Stimulated activated naive B cell treated with anti-CD40 and anti-IgM and Interleukin-4, amounts not matched to agents 10 μg/mL and 1 μg/mL and 100 μg/mL, for 72 hours (primary cell): Measurements from ENCODE around the gene CCDC171.
"Not testable (repeated sequence)": the region's sequence is repeated elsewhere in the genome, so short reads cannot be mapped to it uniquely, and the experiment has no call there.

Experiments used
- ATAC-seq, 2 donors: fragments of 150-1000 bp; cut with Tn5 transposase; replicated peaks; 2 replicates each; pipeline ENCODE4 v1.10.0; 2021; ENCODE audit warnings: moderate library complexity in 1 of 2
- DNase-seq: peaks from one replicate; pipeline ENCODE4 v3.0.0; 2021
- H3K27ac Mint-ChIP-seq: one replicate; pipeline ENCODE4 v1.8.0; 2022; ENCODE audit warnings: mild to moderate bottlenecking, mixed read lengths
- H3K27me3 Mint-ChIP-seq, 2 donors: one replicate each; pipeline ENCODE4 v1.8.0; 2022; ENCODE audit warnings: mixed read lengths in 2 of 2
- H3K36me3 Mint-ChIP-seq, 2 donors: one replicate each; pipeline ENCODE4 v1.8.0; 2022; ENCODE audit warnings: mixed read lengths in 2 of 2, mild to moderate bottlenecking in 1 of 2
- H3K4me1 Mint-ChIP-seq, 2 donors: one replicate each; pipeline ENCODE4 v1.8.0; 2022; ENCODE audit warnings: mixed read lengths in 2 of 2, mild to moderate bottlenecking in 1 of 2
- H3K4me3 Mint-ChIP-seq, 2 donors: one replicate each; pipeline ENCODE4 v1.8.0; 2022; ENCODE audit warnings: mild to moderate bottlenecking in 2 of 2, mixed read lengths in 2 of 2, moderate library complexity in 1 of 2
- H3K9me3 Mint-ChIP-seq, 2 donors: one replicate each; pipeline ENCODE4 v1.8.0; 2022; ENCODE audit warnings: mixed read lengths in 2 of 2, mild to moderate bottlenecking in 1 of 2

The CCDC171 gene

DNA sequence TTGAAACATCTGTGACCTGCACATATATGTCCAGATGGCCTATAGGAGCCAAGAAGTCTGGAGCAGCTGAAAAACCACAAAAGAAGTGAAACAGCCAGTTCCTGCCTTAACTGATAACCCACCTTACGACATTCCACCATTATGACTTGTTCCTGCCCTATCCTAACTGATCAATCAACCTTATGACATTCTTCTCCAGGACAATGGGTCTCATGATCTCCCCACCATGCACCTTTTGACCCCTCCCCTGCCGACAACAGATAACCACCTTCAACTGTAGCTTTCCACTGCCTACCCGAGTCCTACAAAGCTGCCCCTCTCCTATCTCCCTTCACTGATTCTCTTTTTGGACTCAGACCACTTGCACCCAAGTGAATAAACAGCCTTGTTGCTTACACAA is 233.8 kb downstream of the CCDC171 start:
- no peak overlapping the region for H3K27ac Mint-ChIP-seq
- H3K9me3 Mint-ChIP-seq: peaks cover 0 to 2% of the 10 kb centered on the region in 2 donors
- no peaks in the 10 kb centered on the region for H3K27me3 Mint-ChIP-seq
- H3K4me1 Mint-ChIP-seq: no peaks in the 10 kb centered on the region
- peaks cover 6 to 8% of the 10 kb centered on the region in 2 donors for H3K36me3 Mint-ChIP-seq
- DNase-seq: no peak
- H3K4me3 Mint-ChIP-seq: no peak overlapping the region
- no peak for ATAC-seq

DNA sequence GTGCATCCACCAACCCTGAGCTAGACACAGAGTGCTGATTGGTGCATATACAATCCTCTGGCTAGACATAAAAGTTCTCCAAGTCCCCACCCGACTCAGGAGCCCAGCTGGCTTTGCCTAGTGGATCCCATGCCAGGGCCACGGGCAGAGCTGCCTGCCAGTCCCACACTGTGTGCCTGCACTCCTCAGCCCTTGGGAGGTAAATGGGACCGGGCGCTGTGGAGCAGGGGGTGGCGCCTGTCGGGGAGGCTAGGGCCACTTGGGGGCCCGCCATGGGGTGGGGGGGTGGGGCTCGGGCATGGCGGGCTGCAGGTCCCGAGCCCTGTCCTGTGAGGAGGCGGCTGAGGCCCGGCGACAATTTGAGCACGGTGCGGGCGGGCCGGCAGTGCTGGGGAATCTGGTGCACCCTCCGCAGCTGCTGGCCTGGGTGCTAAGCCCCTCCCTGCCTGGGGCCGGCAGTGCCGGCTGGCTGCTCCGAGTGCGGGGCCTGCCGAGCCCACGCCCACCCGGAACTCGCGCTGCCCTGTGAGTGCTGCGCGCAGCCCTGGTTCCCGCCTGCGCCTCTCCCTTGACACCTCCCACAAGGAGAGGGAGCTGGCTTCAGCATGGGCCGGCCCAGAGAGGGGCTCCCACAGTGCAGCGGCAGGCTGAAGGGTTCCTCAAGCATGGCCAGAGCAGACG is 257.5 kb downstream of the CCDC171 start:
- DNase-seq, H3K27me3 Mint-ChIP-seq, ATAC-seq, H3K27ac Mint-ChIP-seq, H3K4me3 Mint-ChIP-seq, H3K4me1 Mint-ChIP-seq, H3K36me3 Mint-ChIP-seq: not testable (repeated sequence)
- H3K9me3 Mint-ChIP-seq: peaks cover 11 to 12% of the 10 kb centered on the region in 2 donors

DNA sequence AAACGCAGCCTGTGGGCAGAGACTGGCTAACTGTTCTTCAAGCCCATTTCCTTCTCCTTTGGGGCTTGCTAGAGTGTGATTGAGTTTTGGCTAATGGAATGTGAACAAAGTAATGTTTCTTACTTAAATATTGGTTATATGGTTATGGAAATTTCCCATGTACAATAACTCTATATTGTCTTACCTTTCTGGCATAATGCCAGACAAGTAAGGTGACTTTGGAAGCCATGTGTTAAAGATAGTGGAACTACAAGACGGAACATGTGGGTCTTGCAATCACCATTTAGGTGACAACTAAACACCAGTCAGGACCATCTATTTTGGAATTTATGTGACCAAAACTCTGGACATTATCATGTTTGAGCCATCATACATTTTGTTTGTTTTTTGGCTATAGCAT is 260.2 kb downstream of the CCDC171 start:
- DNase-seq (no peak), ATAC-seq (no peak)
- Mint-ChIP-seq H3K36me3 (no peaks in the 10 kb centered on the region), H3K4me1 (peaks cover 4 to 8% of the 10 kb centered on the region in 2 donors), H3K9me3 (no peaks in the 10 kb centered on the region), H3K27ac (no peak overlapping the region), H3K27me3 (no peaks in the 10 kb centered on the region), H3K4me3 (no peak overlapping the region)

DNA sequence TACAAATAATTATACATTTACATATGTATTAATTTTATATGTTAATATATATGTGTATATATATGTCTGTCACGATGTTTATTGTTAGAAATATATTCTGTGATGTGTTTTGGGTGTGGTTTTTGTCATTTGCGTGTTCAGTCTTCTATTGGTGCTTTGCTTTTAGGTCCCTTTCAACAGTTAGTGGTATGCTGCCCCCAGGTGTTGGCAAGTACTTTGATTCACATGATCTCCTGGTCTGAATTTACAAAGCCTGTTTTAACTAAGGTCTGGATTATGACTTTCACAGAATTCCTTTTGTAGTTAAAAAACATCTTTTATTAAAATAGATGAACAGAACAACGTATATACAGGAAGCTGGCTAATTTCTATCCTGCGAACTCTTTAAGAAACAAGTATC is 271.5 kb downstream of the CCDC171 start:
- peaks cover 3 to 4% of the 10 kb centered on the region in 2 donors for H3K9me3 Mint-ChIP-seq
- no peaks in the 10 kb centered on the region for H3K36me3 Mint-ChIP-seq
- ATAC-seq (no peak), DNase-seq (no peak)
- no peak overlapping the region for H3K27ac Mint-ChIP-seq
- H3K27me3 Mint-ChIP-seq: no peaks in the 10 kb centered on the region
- no peak overlapping the region for H3K4me3 Mint-ChIP-seq
- H3K4me1 Mint-ChIP-seq: no peaks in the 10 kb centered on the region

DNA sequence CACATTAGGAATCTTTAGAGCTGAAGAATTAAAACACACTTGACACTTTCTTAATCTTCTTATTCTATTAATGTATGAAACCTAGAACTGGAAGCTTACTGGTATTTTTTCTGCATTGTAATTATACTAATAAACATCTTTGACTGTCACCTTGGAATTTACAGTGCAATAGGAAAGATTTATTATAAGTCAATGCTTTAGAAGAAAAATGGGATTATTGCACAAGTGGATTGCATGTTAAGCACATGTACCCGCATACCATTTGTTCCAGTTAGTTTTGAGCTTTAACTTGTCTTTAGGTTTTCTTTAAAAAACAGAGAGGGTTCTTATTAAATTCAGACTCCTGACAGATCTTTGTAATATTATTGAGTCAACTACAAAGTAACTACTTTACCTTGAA is 278.5 kb downstream of the CCDC171 start:
- Mint-ChIP-seq H3K27ac (no peak overlapping the region), H3K36me3 (no peaks in the 10 kb centered on the region)
- no peak for DNase-seq

DNA sequence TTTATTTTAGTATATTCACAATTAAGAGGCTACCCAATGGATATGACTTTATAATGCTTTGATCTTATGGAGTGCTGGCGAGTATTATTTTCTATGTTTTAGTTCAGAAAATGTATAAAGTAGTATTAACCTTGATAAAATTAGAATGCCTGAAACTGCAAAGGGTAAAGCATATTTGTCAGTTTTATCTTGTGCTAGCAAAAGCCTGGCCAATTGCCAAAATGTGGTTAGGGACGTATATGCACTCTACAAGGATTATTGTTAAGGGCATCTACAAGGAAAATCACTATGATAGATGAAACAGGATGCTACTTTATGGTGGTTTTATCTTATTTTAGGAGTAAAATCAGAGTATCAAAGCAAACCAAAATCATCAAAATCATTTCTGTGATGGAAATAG is 281.7 kb downstream of the CCDC171 start:
- Mint-ChIP-seq H3K9me3 (no peaks in the 10 kb centered on the region), H3K4me3 (no peak overlapping the region), H3K4me1 (no peaks in the 10 kb centered on the region), H3K36me3 (no peaks in the 10 kb centered on the region), H3K27me3 (no peaks in the 10 kb centered on the region), H3K27ac (no peak overlapping the region)
- DNase-seq (no peak), ATAC-seq (no peak)

More for the DNA sequence above, 278.5 kb downstream of the CCDC171 start:
- no peak for ATAC-seq
- Mint-ChIP-seq H3K27me3 (no peaks in the 10 kb centered on the region), H3K4me3 (no peak overlapping the region), H3K9me3 (no peaks in the 10 kb centered on the region), H3K4me1 (no peaks in the 10 kb centered on the region)

DNA sequence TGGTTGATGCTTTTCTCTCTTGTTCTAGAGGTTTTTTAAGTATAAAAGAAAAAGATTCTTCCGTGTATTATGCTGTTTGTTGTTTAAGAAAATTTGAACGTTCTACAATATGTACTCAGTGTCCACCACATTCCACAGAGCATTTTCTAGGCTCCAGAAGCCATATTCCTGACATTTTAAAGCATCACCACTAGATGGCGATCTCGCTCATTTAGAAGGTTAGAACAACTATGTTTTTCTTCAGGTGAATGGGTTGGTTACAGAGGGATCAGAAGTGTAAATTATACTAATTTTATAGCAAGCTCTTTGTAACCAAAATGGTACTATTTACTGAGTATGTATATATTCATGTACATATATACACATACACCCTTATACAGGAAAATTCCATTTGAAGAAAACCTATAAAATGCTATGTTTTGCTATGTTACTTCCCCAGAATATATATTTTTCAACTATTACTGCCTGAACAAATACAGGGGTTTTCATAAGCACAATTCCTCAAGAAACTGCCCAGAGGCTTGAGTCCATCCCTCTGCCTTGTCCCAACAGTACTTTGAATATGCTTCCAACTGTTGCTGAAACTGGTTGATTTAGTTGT is 284.3 kb downstream of the CCDC171 start:
- DNase-seq (no peak), ATAC-seq (peak; percentile 31 to 60)
- H3K36me3 Mint-ChIP-seq: no peaks in the 10 kb centered on the region
- no peaks in the 10 kb centered on the region for H3K4me1 Mint-ChIP-seq
- no peak overlapping the region for H3K4me3 Mint-ChIP-seq
- no peaks in the 10 kb centered on the region for H3K27me3 Mint-ChIP-seq
- no peak overlapping the region for H3K27ac Mint-ChIP-seq
- no peaks in the 10 kb centered on the region for H3K9me3 Mint-ChIP-seq

- Mint-ChIP-seq H3K4me1 (no peaks in the 10 kb centered on the region), H3K9me3 (no peaks in the 10 kb centered on the region), H3K27me3 (no peaks in the 10 kb centered on the region), H3K36me3 (no peaks in the 10 kb centered on the region), H3K4me3 (no peak overlapping the region), H3K27ac (no peak overlapping the region)
- ATAC-seq (no peak), DNase-seq (no peak)
These were observed 289.2 kb downstream of the CCDC171 start for GRCh38 chr9:15842051-15842450.

DNA sequence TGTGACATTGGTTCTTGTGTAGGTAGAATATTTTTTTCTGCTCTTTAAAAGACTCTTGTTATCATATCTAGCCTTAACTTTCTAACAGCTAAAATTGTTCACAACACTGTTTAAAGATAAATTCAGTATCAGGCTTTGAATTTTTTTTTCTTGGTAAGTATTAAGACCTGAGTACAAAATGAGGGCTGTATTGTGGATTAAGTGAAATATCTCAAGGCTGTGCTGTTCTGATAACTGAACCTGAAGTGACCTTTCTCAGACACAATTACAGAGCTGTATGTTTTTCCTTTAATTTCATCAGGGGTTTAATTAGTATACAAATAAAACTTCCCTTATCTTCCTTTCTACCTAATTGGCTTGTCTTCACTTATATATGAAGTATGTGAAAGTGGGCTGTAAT is 290.5 kb downstream of the CCDC171 start:
- no peaks in the 10 kb centered on the region for H3K9me3 Mint-ChIP-seq
- ATAC-seq (no peak), DNase-seq (no peak)
- H3K4me1 Mint-ChIP-seq: no peaks in the 10 kb centered on the region
- no peak overlapping the region for H3K4me3 Mint-ChIP-seq
- no peaks in the 10 kb centered on the region for H3K36me3 Mint-ChIP-seq
- no peak overlapping the region for H3K27ac Mint-ChIP-seq
- no peaks in the 10 kb centered on the region for H3K27me3 Mint-ChIP-seq

DNA sequence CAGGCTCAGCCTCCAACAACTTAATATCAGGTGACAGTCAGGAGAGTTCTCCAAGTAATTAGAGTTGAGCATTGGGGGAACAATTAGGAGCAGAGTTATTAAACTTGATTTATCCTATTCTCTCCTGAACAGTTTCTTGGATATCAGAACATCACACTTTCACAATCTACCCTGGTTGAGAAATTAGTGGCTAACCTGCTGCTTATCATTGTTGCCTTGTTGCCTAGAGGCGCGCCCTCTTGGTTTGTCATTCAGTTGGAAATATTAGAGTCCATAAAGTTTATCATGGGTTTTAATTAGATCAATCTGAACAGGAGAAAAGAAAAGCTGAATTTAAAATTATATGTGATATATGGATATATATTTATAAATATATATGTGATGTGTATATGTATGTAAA is 291.1 kb downstream of the CCDC171 start:
- Mint-ChIP-seq H3K4me3 (no peak overlapping the region), H3K9me3 (no peaks in the 10 kb centered on the region), H3K36me3 (no peaks in the 10 kb centered on the region), H3K4me1 (no peaks in the 10 kb centered on the region), H3K27me3 (no peaks in the 10 kb centered on the region), H3K27ac (no peak overlapping the region)
- DNase-seq (no peak), ATAC-seq (no peak)

DNA sequence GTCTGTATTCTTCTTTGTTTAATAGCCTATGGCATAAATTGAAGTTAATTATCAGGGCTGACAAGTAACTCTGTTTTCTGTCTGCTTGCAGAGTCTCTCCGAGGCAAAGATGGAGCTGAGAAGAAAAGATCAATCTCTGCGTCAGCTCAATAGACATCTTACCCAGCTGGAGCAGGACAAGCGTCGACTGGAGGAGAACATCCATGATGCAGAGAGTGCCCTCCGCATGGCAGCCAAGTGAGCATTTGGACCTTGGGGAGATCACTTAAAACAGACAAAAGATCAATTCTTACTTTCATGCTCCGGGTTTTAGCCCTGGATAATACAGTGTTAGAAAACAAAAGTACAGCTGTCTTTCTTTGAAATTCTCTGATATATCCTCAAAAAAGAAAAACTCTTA is 293.8 kb downstream of the CCDC171 start:
- no peak for DNase-seq
- Mint-ChIP-seq H3K4me3 (no peak overlapping the region), H3K27me3 (no peaks in the 10 kb centered on the region), H3K27ac (no peak overlapping the region), H3K9me3 (no peaks in the 10 kb centered on the region), H3K36me3 (no peaks in the 10 kb centered on the region), H3K4me1 (no peaks in the 10 kb centered on the region)
- no peak for ATAC-seq

DNA sequence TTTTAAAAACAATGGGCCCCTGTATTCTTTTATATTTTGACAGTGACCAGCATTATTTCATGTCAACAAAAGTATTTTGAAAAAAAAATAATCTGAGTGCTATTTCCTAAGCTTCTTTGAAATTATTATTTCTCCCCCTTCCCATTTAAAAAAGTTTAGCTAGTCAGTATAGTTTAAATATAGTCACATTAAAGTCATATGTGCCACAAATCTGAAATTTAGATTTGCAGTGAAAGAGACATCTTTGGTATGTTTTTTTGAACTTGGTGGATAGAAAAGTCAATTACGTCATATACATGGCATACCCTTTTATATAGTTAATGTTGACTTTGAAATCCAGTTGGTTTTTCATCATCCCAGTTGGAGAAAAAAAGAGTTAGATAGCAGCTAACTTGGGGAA is 297.0 kb downstream of the CCDC171 start:
- ATAC-seq: no peak
- peaks cover 0 to 5% of the 10 kb centered on the region in 2 donors for H3K4me1 Mint-ChIP-seq
- no peak for DNase-seq
- no peaks in the 10 kb centered on the region for H3K27me3 Mint-ChIP-seq
- H3K27ac Mint-ChIP-seq: no peak overlapping the region
- no peaks in the 10 kb centered on the region for H3K36me3 Mint-ChIP-seq
- H3K9me3 Mint-ChIP-seq: no peaks in the 10 kb centered on the region
- no peak overlapping the region for H3K4me3 Mint-ChIP-seq

DNA sequence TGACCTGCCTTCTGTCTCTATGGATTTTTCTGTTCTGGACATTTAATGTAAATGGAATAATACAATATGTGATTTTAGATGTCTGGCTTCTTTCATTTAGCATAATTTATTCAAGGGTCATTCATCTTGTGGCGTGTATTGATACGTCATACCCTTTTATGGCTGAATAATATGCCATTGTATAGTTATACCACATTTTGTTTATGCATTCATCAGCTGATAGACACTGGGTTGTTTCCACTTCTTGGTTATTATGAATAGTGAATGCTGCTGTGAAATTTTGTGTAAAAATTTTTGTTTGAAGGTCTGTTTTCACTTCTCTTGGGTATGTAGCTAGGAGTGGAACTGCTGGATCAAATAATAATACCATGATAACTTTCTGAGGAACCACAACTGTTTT is 298.9 kb downstream of the CCDC171 start:
- Mint-ChIP-seq H3K4me1 (peaks cover 0 to 5% of the 10 kb centered on the region in 2 donors), H3K36me3 (no peaks in the 10 kb centered on the region), H3K9me3 (no peaks in the 10 kb centered on the region), H3K27me3 (no peaks in the 10 kb centered on the region), H3K4me3 (no peak overlapping the region), H3K27ac (no peak overlapping the region)
- ATAC-seq: no peak
- no peak for DNase-seq

- ATAC-seq (no peak), DNase-seq (no peak)
- Mint-ChIP-seq H3K4me3 (no peak overlapping the region), H3K36me3 (no peaks in the 10 kb centered on the region), H3K4me1 (peaks cover 0 to 5% of the 10 kb centered on the region in 2 donors), H3K27me3 (no peaks in the 10 kb centered on the region), H3K27ac (no peak overlapping the region), H3K9me3 (no peaks in the 10 kb centered on the region)
These were observed 303.7 kb downstream of the CCDC171 start for GRCh38 chr9:15856591-15856990.

- Mint-ChIP-seq H3K27me3 (no peaks in the 10 kb centered on the region), H3K27ac (no peak overlapping the region), H3K4me1 (no peaks in the 10 kb centered on the region), H3K9me3 (peaks cover 0 to 3% of the 10 kb centered on the region in 2 donors), H3K36me3 (peaks cover under 1 to 2% of the 10 kb centered on the region in 2 donors), H3K4me3 (no peak overlapping the region)
- ATAC-seq: no peak
- DNase-seq: no peak
These were observed 314.5 kb downstream of the CCDC171 start for GRCh38 chr9:15867334-15867733.
